GM18951 (cell line): ENCODE measurements around the gene PLCL1.
"Not testable (repeated sequence)": the region's sequence is repeated elsewhere in the genome, so short reads cannot be mapped to it uniquely, and the experiment has no call there.

Experiments used
- POLR2A ChIP-seq: IDR thresholded peaks from 4 replicates; pipeline ENCODE4 v1.6.1; 2011; ENCODE audit warnings: mild to moderate bottlenecking; ENCODE audit not compliant: insufficient read length, insufficient read depth; ENCODE audit errors: extremely low read depth
- in situ Hi-C: fragments of 300-500 bp; cut with MboI; formaldehyde crosslinking; loops from one replicate; pipeline ENCODE4 v1.12.0; 2022; ENCODE audit warnings: low sequenced_read_pairs, mixed read lengths, inconsistent platforms; ENCODE audit not compliant: unreplicated experiment

The PLCL1 gene

DNA sequence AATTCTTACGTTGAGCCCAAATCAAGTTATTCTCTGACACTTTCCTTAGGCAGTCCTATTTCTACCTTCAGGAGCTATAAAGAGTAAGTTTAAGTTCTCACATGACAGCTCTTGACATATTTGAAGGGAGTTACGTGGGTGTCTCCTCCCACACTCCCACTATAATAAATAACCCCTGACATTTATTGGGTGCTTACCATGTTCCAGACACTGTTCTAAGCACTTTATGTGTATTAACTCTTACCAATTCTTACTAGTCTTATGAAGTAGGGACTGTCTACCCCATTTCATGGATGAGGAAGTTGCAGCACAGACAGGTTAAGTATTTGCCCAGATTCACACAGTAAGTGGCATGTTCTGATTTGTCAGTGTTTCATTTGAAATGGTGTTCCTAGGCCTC is 17.9 kb downstream of the PLCL1 start:
- TF ChIP-seq POLR2A: no peak
- in situ Hi-C loops: loop anchor here (25.0 kb wide), 1 partner anchor 465 kb away; no protein-coding TSS in a partner anchor

GRCh38 chr2:197827618-197828017 is 23.2 kb downstream of the PLCL1 start:
- no peak for TF ChIP-seq POLR2A
- in situ Hi-C loops: no loop called here

- no peak for TF ChIP-seq POLR2A
- in situ Hi-C loops: no loop called here
Observed at GRCh38 chr2:197828464-197829135, 24.2 kb downstream of the PLCL1 start.

- in situ Hi-C loops: not testable (repeated sequence)
Observed at GRCh38 chr2:197834771-197835170, 30.4 kb downstream of the PLCL1 start.

DNA sequence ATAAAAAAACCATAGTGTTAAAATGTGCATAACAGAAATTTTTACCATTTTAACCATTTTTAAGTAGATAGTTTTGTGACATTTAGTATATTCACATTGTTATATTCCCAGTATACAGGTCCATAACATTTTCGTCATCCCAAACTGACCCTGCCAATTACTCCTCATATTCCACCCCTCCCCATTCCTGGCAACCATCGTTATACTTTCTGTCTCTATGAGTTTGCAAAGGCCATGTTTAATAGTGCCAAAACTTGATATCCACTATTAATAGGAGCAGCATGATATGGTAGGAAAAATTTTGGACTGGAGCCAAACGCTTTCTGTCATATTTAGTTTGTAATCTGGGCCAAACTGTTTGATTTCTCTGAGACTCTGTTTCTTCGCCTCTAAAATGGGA is 30.9 kb downstream of the PLCL1 start:
- in situ Hi-C loops: no loop called here
- TF ChIP-seq POLR2A: no peak

DNA sequence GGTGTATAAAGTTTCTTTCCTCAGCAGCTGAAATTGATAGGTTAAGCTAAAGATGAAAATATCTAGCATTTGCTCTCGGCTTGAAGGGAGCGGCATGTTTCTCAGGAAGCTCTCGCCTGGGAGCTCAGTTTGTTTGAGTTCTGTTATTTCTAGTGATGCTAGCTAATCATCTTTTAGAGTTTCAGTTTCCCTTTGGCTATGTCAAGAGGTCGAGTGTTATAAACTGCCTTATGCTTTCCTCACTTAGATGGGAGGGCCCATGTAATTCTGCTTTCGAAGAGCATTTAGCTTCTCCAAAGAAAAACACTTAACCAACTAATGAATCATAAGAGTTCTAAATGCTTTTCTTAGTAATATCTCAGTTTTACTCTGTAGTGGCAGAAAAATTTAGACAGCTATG is 33.6 kb downstream of the PLCL1 start:
- in situ Hi-C loops: no loop called here
- TF ChIP-seq POLR2A: no peak

DNA sequence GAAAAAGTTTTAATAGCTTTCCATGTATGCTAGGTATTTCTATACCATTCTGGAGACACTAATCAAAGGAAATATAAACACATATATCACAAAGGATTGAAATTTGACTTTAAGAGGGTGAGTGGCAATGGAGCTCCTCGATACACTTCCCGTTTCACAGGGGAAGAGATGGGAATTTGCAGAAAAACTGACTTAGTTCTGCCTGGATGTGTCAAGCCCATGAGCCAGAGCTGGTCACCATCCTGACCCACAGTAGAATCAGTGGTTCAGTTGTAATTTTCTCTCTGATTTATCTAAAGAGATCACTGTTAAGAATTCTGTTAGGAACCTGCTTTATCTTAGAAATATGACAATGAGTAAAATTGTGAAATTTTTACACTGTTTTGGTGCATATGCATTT is 34.2 kb downstream of the PLCL1 start:
- no peak for TF ChIP-seq POLR2A
- in situ Hi-C loops: no loop called here

DNA sequence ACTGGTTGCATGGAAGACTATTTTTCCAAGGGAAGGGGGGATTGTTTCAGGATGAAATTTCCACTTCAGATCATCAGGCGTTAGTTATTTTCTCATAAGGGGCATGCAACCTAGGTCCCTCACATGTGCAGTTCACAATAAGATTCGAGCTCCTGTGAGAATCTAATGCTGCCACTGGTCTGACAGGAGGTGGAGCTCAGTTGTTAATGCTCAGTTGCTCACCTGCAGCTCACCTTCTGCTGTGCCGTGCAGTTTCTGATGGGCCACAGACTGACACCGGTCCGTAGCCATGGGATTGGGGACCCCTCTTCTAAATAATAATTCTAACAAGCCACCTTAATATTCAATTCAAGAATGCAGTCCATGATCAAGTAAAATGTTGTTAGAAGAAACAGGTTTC is 34.9 kb downstream of the PLCL1 start:
- in situ Hi-C loops: no loop called here
- no peak for TF ChIP-seq POLR2A

GRCh38 chr2:197839856-197840255 is 35.5 kb downstream of the PLCL1 start:
- in situ Hi-C loops: no loop called here
- no peak for TF ChIP-seq POLR2A

- no peak for TF ChIP-seq POLR2A
- in situ Hi-C loops: no loop called here
Observed at GRCh38 chr2:197846128-197846527, 41.7 kb downstream of the PLCL1 start.

DNA sequence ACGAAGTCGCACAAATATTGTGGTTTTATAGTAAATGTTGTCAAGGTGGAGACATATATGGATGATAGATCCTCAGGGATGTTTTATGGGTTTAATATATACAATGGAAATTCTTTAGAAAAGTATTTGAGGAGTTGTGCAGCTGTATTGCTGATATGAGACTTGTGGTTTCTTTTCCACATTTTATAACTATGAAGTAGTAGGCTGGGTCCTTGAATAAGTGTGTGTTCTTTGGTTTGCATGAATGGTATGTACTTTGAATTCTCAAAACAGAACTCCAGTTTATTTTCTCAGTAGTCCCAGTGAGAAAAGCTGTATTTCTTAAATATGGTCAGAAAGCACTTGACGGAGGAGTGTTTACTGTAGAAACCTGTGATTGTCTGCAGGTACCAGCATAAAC is 42.4 kb downstream of the PLCL1 start:
- TF ChIP-seq POLR2A: no peak
- in situ Hi-C loops: no loop called here

- no peak for TF ChIP-seq POLR2A
- in situ Hi-C loops: no loop called here
Observed at GRCh38 chr2:197847651-197848401, 43.4 kb downstream of the PLCL1 start.

- in situ Hi-C loops: no loop called here
- no peak for TF ChIP-seq POLR2A
Observed at GRCh38 chr2:197848602-197849001, 44.2 kb downstream of the PLCL1 start.

DNA sequence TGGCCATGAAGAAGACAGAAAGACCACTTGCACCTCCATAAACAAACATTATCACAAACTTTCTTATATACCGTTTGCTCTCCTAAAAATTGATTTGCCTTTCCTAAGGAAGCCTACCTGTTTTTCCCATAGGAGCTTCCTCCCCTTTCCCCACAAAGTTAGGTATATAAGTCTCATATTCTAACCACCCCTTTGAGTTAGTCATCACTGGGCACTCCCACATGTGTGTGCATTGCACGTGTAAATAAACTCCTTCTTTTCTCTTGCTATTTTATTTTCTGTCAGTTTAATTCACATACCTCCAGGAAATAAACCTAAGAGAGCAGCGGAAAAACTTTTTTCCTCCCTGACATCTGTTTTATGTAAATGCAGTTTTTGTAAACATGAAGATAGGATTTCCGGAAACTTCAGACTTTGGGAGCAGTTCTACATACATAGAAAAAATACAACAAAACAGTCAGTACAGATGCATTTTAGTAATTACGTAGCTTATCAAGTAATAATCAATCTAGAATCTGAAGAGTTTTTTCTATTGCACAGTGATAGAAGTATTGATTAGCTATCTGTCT is 46.6 kb downstream of the PLCL1 start:
- no peak for TF ChIP-seq POLR2A
- in situ Hi-C loops: no loop called here
